Liver (tissue), 3 donors: Measurements from ENCODE around the gene EOGT.

Experiments
- ATF3 ChIP-seq: IDR thresholded peaks from 2 replicates; pipeline ENCODE4 v1.6.1; 2016; ENCODE audit warnings: antibody characterized with exemption
- EGR1 ChIP-seq, 2 donors: IDR thresholded peaks; 2 replicates each; pipeline ENCODE4 v1.6.1; 2016 to 2018; ENCODE audit warnings: antibody characterized with exemption in 2 of 2, low read depth in 2 of 2
- GABPA ChIP-seq, 2 donors: IDR thresholded peaks in 1 of 2; conservative IDR thresholded peaks in 1 of 2; 2 replicates each; pipeline ENCODE4 v1.6.1; 2016; ENCODE audit warnings: antibody characterized with exemption in 2 of 2, mild to moderate bottlenecking in 1 of 2, moderate library complexity in 1 of 2
- HNF4A ChIP-seq, 2 donors: conservative IDR thresholded peaks; 2 replicates each; pipeline ENCODE4 v1.6.1; 2016; ENCODE audit warnings: antibody characterized with exemption in 2 of 2, mild to moderate bottlenecking in 2 of 2
- JUND ChIP-seq, 2 donors: IDR thresholded peaks; 2 replicates each; pipeline ENCODE4 v1.6.1; 2016; ENCODE audit warnings: antibody characterized with exemption in 2 of 2
- NR2F2 ChIP-seq: IDR thresholded peaks from 2 replicates; pipeline ENCODE4 v1.6.1; 2016; ENCODE audit warnings: antibody characterized with exemption
- RAD21 ChIP-seq, 2 donors: IDR thresholded peaks; 2 replicates each; pipeline ENCODE4 v1.6.1; 2016; ENCODE audit warnings: antibody characterized with exemption in 2 of 2, mild to moderate bottlenecking in 2 of 2
- REST ChIP-seq: IDR thresholded peaks from 2 replicates; pipeline ENCODE4 v1.6.1; 2016; ENCODE audit warnings: antibody characterized with exemption, mild to moderate bottlenecking
- SP1 ChIP-seq: IDR thresholded peaks from 2 replicates; pipeline ENCODE4 v1.6.1; 2018; ENCODE audit warnings: antibody characterized with exemption, mild to moderate bottlenecking
- TAF1 ChIP-seq: conservative IDR thresholded peaks from 2 replicates; pipeline ENCODE4 v1.6.1; 2016; ENCODE audit warnings: antibody characterized with exemption, mild to moderate bottlenecking
- ZBTB33 ChIP-seq: IDR thresholded peaks from 2 replicates; pipeline ENCODE4 v1.6.1; 2016; ENCODE audit warnings: antibody characterized with exemption
- TF ChIP-seq, protein P1 (sequence below): fragments of 150-350 bp; IDR thresholded peaks from 2 replicates; pipeline ENCODE4 v1.5.1; 2017; ENCODE audit warnings: improper control_type of control experiment, low read depth, low read length; ENCODE audit not compliant: missing input control
- TF ChIP-seq, protein P2 (sequence below): IDR thresholded peaks from 2 replicates; pipeline ENCODE4 v1.6.1; 2016; ENCODE audit warnings: antibody characterized with exemption
- donor health status: healthy.
- donor health status: healthy.

- TF ChIP-seq, protein P1, sequence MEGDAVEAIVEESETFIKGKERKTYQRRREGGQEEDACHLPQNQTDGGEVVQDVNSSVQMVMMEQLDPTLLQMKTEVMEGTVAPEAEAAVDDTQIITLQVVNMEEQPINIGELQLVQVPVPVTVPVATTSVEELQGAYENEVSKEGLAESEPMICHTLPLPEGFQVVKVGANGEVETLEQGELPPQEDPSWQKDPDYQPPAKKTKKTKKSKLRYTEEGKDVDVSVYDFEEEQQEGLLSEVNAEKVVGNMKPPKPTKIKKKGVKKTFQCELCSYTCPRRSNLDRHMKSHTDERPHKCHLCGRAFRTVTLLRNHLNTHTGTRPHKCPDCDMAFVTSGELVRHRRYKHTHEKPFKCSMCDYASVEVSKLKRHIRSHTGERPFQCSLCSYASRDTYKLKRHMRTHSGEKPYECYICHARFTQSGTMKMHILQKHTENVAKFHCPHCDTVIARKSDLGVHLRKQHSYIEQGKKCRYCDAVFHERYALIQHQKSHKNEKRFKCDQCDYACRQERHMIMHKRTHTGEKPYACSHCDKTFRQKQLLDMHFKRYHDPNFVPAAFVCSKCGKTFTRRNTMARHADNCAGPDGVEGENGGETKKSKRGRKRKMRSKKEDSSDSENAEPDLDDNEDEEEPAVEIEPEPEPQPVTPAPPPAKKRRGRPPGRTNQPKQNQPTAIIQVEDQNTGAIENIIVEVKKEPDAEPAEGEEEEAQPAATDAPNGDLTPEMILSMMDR, result no peak
- TF ChIP-seq ZBTB33, result no peak
- no peak for TF ChIP-seq EGR1 (IDR thresholded peaks at IDR 0.05; ENCODE audit: low read depth in 2 of 2)
- no peak for TF ChIP-seq SP1
- TF ChIP-seq RAD21 (IDR thresholded peaks at IDR 0.05), result no peak
- TF ChIP-seq ATF3, result no peak
- no peak for TF ChIP-seq TAF1
- TF ChIP-seq GABPA (IDR thresholded peaks at IDR 0.05 in 1 of 2, conservative IDR thresholded peaks at IDR 0.05 in 1 of 2), result no peak
- TF ChIP-seq JUND (IDR thresholded peaks at IDR 0.05), result no peak
- no peak for TF ChIP-seq REST
- no peak for TF ChIP-seq NR2F2
- TF ChIP-seq HNF4A (conservative IDR thresholded peaks at IDR 0.05), result no peak
- TF ChIP-seq, protein P2, sequence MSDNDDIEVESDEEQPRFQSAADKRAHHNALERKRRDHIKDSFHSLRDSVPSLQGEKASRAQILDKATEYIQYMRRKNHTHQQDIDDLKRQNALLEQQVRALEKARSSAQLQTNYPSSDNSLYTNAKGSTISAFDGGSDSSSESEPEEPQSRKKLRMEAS, result no peak
Observed at GRCh38 chr3:69011096-69011730, 2.3 kb downstream of the EOGT start.
